Measurements from ENCODE around the gene DCDC2B. TPM values are rescaled to one million over a fixed set of nuclear protein-coding genes. Genes with fewer than 3 reads are reported as not detected.
A peak's percentile ranks its signal among the peaks of the same experiment; 100 is the strongest.

Gene DCDC2B
- total and polyA plus RNA-seq, 10 donors, result 0.03 TPM; not detected in 9

DNA sequence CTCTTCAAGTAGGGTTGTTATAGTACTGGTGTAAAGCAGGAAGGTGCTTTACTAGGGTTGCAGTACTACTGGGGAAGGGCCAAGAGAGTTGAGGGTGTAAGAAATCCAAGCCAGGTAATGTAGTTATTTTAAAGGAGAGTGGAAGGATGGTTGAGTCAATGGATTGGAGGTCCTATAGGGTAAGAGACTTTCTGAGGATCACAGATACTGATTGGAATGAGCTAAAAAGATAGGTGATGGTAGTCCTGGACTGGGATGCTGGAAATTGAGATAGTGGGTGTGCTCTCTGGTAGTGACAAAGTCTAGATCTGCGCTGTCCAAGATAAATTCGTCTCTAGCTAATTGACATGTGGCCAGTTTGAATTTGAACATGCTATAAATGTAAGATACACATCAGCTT, 22.4 kb upstream of the DCDC2B start:
- no peak for DNase-seq
- peaks cover 11 to 51% (median 42%) of the 10 kb centered on the region in 6 donors for H3K4me1 ChIP-seq
- intact Hi-C loops (cut with DNase I; ENCODE audit: low total_unique reads), result no loop called here
- TF ChIP-seq POLR2AphosphoS5 (IDR thresholded peaks at IDR 0.05) (no peak), CTCF (IDR thresholded peaks at IDR 0.05 in 8 of 11, conservative IDR thresholded peaks at IDR 0.05 in 3 of 11) (no peak), POLR2A (IDR thresholded peaks at IDR 0.05) (no peak)
- H3K27ac ChIP-seq, result no peak overlapping the region
- no peaks in the 10 kb centered on the region for H3K27me3 ChIP-seq (replicated peaks in 1 of 7)
- whole genome bisulfite sequencing, 5 donors, result 91 to 97% (median 95%) methylated on average over 2 of the region's 2 CpGs
- H3K9me3 ChIP-seq, result no peaks in the 10 kb centered on the region
- no peak overlapping the region for H3K4me3 ChIP-seq
- H3K36me3 ChIP-seq, result peaks cover 4 to 100% (median 87%) of the 10 kb centered on the region in 6 donors

DNA sequence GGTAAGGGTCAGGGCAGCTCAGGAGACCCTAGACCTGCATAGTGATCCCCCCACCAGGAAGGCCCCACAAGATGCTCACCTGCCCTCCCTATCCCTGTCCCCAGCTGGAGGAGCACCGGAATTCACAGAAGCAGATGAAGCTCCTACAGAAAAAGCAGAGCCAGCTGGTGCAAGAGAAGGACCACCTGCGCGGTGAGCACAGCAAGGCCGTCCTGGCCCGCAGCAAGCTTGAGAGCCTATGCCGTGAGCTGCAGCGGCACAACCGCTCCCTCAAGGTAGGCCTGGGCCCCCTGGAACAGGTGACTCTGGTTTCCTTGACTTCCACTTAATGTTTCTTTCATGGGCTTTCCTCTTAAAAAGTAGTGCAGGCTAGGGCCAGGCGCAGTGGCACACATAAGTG, 21.0 kb upstream of the DCDC2B start:
- Histone ChIP-seq H3K9me3 (no peaks in the 10 kb centered on the region), H3K36me3 (peaks cover 4 to 100% (median 92%) of the 10 kb centered on the region in 6 donors), H3K4me3 (no peak overlapping the region), H3K4me1 (peaks cover 4 to 37% (median 29%) of the 10 kb centered on the region in 6 donors), H3K27me3 (replicated peaks in 1 of 7) (no peaks in the 10 kb centered on the region), H3K27ac (no peak overlapping the region)
- DNase-seq, result no peak
- 97 to 99% (median 98%) methylated on average over 8 to 9 of the region's 9 CpGs for WGBS, 5 donors
- intact Hi-C loops (cut with DNase I; ENCODE audit: low total_unique reads), result no loop called here
- no peak for TF ChIP-seq POLR2A (IDR thresholded peaks at IDR 0.05)
- TF ChIP-seq POLR2AphosphoS5 (IDR thresholded peaks at IDR 0.05), result peak in 1 of 3 donors; percentile 32

- Histone ChIP-seq H3K4me1 (peaks cover 3 to 27% (median 12%) of the 10 kb centered on the region in 6 donors), H3K36me3 (peaks cover 12 to 100% (median 97%) of the 10 kb centered on the region in 6 donors), H3K4me3 (no peak overlapping the region), H3K27ac (no peak overlapping the region), H3K9me3 (no peaks in the 10 kb centered on the region), H3K27me3 (replicated peaks in 1 of 7) (no peaks in the 10 kb centered on the region)
- 86 to 98% (median 96%) methylated on average over 8 of the region's 8 CpGs for WGBS, 5 donors
- intact Hi-C loops (cut with DNase I; ENCODE audit: low total_unique reads), result no loop called here
- DNase-seq, result no peak
- TF ChIP-seq POLR2AphosphoS5 (IDR thresholded peaks at IDR 0.05) (no peak), POLR2A (IDR thresholded peaks at IDR 0.05) (no peak), CTCF (IDR thresholded peaks at IDR 0.05 in 8 of 11, conservative IDR thresholded peaks at IDR 0.05 in 3 of 11) (no peak)
Measured at GRCh38 chr1:32192220-32192948, 16.5 kb upstream of the DCDC2B start.

DNA sequence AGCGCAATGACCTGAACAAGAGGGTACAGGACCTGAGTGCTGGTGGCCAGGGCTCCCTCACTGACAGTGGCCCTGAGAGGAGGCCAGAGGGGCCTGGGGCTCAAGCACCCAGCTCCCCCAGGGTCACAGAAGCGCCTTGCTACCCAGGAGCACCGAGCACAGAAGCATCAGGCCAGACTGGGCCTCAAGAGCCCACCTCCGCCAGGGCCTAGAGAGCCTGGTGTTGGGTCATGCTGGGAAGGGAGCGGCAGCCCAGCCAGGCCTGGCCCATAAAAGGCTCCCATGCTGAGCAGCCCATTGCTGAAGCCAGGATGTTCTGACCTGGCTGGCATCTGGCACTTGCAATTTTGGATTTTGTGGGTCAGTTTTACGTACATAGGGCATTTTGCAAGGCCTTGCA, 13.9 kb upstream of the DCDC2B start:
- TF ChIP-seq POLR2AphosphoS5 (IDR thresholded peaks at IDR 0.05) (peak in 2 of 3 donors; percentile 14 to 49), CTCF (IDR thresholded peaks at IDR 0.05 in 8 of 11, conservative IDR thresholded peaks at IDR 0.05 in 3 of 11) (no peak)
- no peaks in the 10 kb centered on the region for H3K9me3 ChIP-seq
- no peaks in the 10 kb centered on the region for H3K27me3 ChIP-seq (replicated peaks in 1 of 7)
- WGBS, 5 donors, result 90 to 100% (median 97%) methylated on average over 3 to 6 of the region's 6 CpGs
- no peak overlapping the region for H3K27ac ChIP-seq
- H3K36me3 ChIP-seq, result peaks cover 10 to 88% (median 75%) of the 10 kb centered on the region in 6 donors
- no peak overlapping the region for H3K4me3 ChIP-seq
- intact Hi-C loops (cut with DNase I; ENCODE audit: low total_unique reads), result no loop called here
- H3K4me1 ChIP-seq, result peaks cover 3 to 36% (median 16%) of the 10 kb centered on the region in 6 donors
- peak; percentile 49 for DNase-seq
